Measurements from ENCODE around the gene OSCAR. TPM values are rescaled to one million over a fixed set of nuclear protein-coding genes. Genes with fewer than 3 reads are reported as not detected.

The OSCAR gene
- total RNA-seq, 4 donors from 2014 or later: 0.91 to 6.5 TPM; not detected in 2

GRCh38 chr19:54063350-54064116 lies 37.1 kb downstream of the OSCAR start, which contains the start of gene VSTM1:
TSS of gene VSTM1 (minus strand) at chr19:54063897. CDS start at chr19:54063777, 120 bp downstream.
- Histone ChIP-seq H3K4me1 (no peaks in the 10 kb centered on the region), H3K9me3 (no peaks in the 10 kb centered on the region), H3K27ac (no peak within 1 kb of the TSS), H3K4me3 (no peak within 1 kb of the TSS), H3K36me3 (no peaks in the 10 kb centered on the region), H3K27me3 (no peaks in the 10 kb centered on the region)
- TF ChIP-seq POLR2A (IDR thresholded peaks at IDR 0.05) (no peak), CTCF (IDR thresholded peaks at IDR 0.05) (no peak)
- no peak for DNase-seq
- intact Hi-C loops (cut with DNase I; ENCODE audit: low total_unique reads): no loop called here

DNA sequence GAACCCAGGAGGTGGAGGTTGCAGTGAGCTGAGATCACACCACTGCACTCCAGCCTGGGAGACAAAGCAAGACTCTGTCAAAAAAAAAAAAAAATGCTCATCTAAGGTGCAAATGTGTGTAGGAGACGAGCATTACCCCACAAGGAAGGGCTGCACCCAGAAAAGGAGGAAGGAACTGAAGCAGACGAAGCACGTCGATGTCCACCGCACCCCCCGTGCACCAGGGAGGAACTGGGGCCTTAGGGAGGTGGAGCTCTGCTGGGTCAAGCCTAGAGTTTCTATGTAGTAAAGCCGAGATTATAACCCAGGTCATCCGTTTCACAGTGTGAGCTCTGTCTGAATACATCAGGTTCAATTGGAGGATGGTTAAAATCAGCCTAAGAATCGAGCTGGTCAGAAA lies 38.0 kb downstream of the OSCAR start:
- no peaks in the 10 kb centered on the region for H3K9me3 ChIP-seq
- H3K36me3 ChIP-seq: no peaks in the 10 kb centered on the region
- TF ChIP-seq CTCF (IDR thresholded peaks at IDR 0.05) (no peak), POLR2A (IDR thresholded peaks at IDR 0.05) (no peak)
- intact Hi-C loops (cut with DNase I; ENCODE audit: low total_unique reads): no loop called here
- DNase-seq: no peak
- H3K4me1 ChIP-seq: no peaks in the 10 kb centered on the region
- H3K4me3 ChIP-seq: no peak overlapping the region
- no peaks in the 10 kb centered on the region for H3K27me3 ChIP-seq
- no peak overlapping the region for H3K27ac ChIP-seq

DNA sequence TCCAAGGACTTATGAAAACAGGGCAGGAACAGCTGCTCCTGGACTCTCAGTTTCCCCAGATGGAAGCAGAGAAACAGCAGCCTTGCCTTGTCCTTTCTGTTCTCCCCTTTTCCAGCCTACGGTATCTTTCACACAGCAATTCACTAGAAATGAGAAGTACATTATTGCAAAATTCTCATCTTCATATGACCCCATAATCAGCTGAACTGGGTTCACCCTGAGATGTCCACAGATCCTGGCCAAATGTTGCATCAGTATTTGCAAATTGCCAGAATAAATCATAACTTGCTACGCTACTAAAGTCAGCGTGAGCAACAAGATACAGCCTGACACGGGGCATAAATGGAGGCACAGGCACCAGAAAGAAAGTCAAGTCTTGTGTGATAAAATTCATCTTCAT lies 53.0 kb downstream of the OSCAR start:
- intact Hi-C loops (cut with DNase I; ENCODE audit: low total_unique reads): no loop called here
- H3K9me3 ChIP-seq: no peaks in the 10 kb centered on the region

DNA sequence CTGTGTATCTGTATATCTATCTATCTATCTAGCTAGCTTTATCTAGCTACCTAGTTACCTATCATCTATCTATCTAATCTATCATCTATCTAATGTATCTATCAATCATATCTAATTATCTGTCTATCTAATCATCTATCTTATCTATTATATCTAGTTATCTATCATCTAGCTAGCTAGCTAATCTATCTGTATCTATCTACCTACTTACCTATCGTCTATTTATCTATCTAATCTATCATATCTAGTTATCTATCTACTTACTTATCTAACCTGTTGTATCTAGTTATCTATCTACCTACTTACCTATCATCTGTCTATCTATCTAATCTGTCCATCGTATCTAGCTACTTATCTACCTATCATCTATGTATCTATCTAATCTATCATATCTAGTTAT lies 54.8 kb downstream of the OSCAR start:
- H3K36me3 ChIP-seq: no peaks in the 10 kb centered on the region
- no peak for TF ChIP-seq POLR2A (IDR thresholded peaks at IDR 0.05)
- DNase-seq: no peak
- no peaks in the 10 kb centered on the region for H3K9me3 ChIP-seq
- intact Hi-C loops (cut with DNase I; ENCODE audit: low total_unique reads): no loop called here
- no peaks in the 10 kb centered on the region for H3K4me1 ChIP-seq
- H3K27ac ChIP-seq: no peak overlapping the region
- no peaks in the 10 kb centered on the region for H3K27me3 ChIP-seq
- no peak overlapping the region for H3K4me3 ChIP-seq

More for the DNA sequence above, 53.0 kb downstream of the OSCAR start:
- Histone ChIP-seq H3K27me3 (no peaks in the 10 kb centered on the region), H3K36me3 (no peaks in the 10 kb centered on the region), H3K27ac (no peak overlapping the region), H3K4me3 (no peak overlapping the region), H3K4me1 (no peaks in the 10 kb centered on the region)
- no peak for DNase-seq
- TF ChIP-seq CTCF (IDR thresholded peaks at IDR 0.05) (no peak), POLR2A (IDR thresholded peaks at IDR 0.05) (no peak)

Other genes starting within 250 kb of the OSCAR start
- gene MYADM, start 232.9 kb downstream of the OSCAR start, total RNA-seq: 100 to 1,000 TPM in 1 of 4 donors, 10 to 100 TPM in 3; 22.7 to 386 (median 77.4) TPM
- gene PRKCG, start 218.6 kb downstream of the OSCAR start, total RNA-seq: under 1 TPM in 1 of 4 donors, not detected in 3; 0.69 TPM
- gene CACNG7, start 191.5 kb downstream of the OSCAR start, total RNA-seq: 1 to 10 TPM in 1 of 4 donors, not detected in 3; 1.0 TPM
- gene CACNG8, start 137.9 kb downstream of the OSCAR start, total RNA-seq: under 1 TPM in 2 of 4 donors, not detected in 2; 0.21 to 0.24 TPM
- 1 to 10 TPM in 1 of 4 donors, under 1 TPM in 1, not detected in 2; 0.55 to 1.7 TPM for gene CACNG6, start 109.2 kb downstream of the OSCAR start, total RNA-seq
- not detected for gene VSTM1, start 36.9 kb downstream of the OSCAR start, total RNA-seq
- gene TARM1, start 19.4 kb downstream of the OSCAR start, total RNA-seq: not detected
- gene NDUFA3, start 2.1 kb upstream of the OSCAR start, total RNA-seq: 10 to 100 TPM in 1 of 4 donors, 1 to 10 TPM in 2, not detected in 1; 4.7 to 65.8 (median 5.5) TPM
- 10 to 100 TPM in 2 of 4 donors, 1 to 10 TPM in 1, under 1 TPM in 1; 0.88 to 37.1 (median 9.9) TPM for gene TFPT, start 14.9 kb upstream of the OSCAR start, total RNA-seq
- 10 to 100 TPM; 17.9 to 97.3 (median 52.6) TPM for gene PRPF31, start 15.0 kb upstream of the OSCAR start, total RNA-seq
- gene CNOT3, start 37.0 kb upstream of the OSCAR start, total RNA-seq: 10 to 100 TPM in 2 of 4 donors, 1 to 10 TPM in 1, under 1 TPM in 1; 0.88 to 41.6 (median 9.9) TPM
- gene LENG1, start 58.9 kb upstream of the OSCAR start, total RNA-seq: 10 to 100 TPM in 2 of 4 donors, 1 to 10 TPM in 2; 3.7 to 52.8 (median 23.8) TPM
- gene TMC4, start 72.4 kb upstream of the OSCAR start, total RNA-seq: 10 to 100 TPM in 1 of 4 donors, 1 to 10 TPM in 2, not detected in 1; 1.3 to 31.0 (median 3.0) TPM
- 10 to 100 TPM in 3 of 4 donors, 1 to 10 TPM in 1; 5.3 to 47.8 (median 19.2) TPM for gene MBOAT7, start 88.8 kb upstream of the OSCAR start, total RNA-seq
- 10 to 100 TPM; 13.1 to 66.4 (median 32.2) TPM for gene TSEN34, start 90.5 kb upstream of the OSCAR start, total RNA-seq
- 1,000 to 10,000 TPM; 1,240 to 3,586 (median 2,088) TPM for gene RPS9, start 100.1 kb upstream of the OSCAR start, total RNA-seq
- 1 to 10 TPM in 2 of 4 donors, not detected in 2; 3.0 to 5.3 TPM for gene LILRB3, start 122.2 kb upstream of the OSCAR start, total RNA-seq
- gene LILRA6, start 142.0 kb upstream of the OSCAR start, total RNA-seq: 1 to 10 TPM in 2 of 4 donors, not detected in 2; 1.0 to 1.7 TPM
- 1 to 10 TPM in 3 of 4 donors, not detected in 1; 3.2 to 3.7 (median 3.7) TPM for gene LILRB5, start 156.5 kb upstream of the OSCAR start, total RNA-seq
- gene LILRB2, start 180.3 kb upstream of the OSCAR start, total RNA-seq: 1 to 10 TPM in 3 of 4 donors, under 1 TPM in 1; 0.41 to 4.2 (median 1.7) TPM
- 1 to 10 TPM in 2 of 4 donors, under 1 TPM in 1, not detected in 1; 0.35 to 9.7 (median 2.8) TPM for gene LILRA5, start 212.4 kb upstream of the OSCAR start, total RNA-seq
- not detected for gene LILRA4, start 238.4 kb upstream of the OSCAR start, total RNA-seq

Data from uterus (tissue), 4 donors.